B cell (primary cell): Measurements from ENCODE around the gene ADAMTSL4.

ENCODE experiments used
- EZH2 ChIP-seq: IDR thresholded peaks from 2 replicates; pipeline ENCODE4 v1.6.1; 2012; ENCODE audit warnings: borderline replicate concordance, low read depth, mild to moderate bottlenecking, moderate library complexity, low read length; ENCODE audit not compliant: insufficient read depth, poor library complexity, severe bottlenecking
- TF ChIP-seq, protein P1 (sequence below): fragments of 200-600 bp; IDR thresholded peaks from one replicate; pipeline ENCODE4 v1.8.0; 2022; ENCODE audit warnings: antibody characterized with exemption, mild to moderate bottlenecking

DNA sequence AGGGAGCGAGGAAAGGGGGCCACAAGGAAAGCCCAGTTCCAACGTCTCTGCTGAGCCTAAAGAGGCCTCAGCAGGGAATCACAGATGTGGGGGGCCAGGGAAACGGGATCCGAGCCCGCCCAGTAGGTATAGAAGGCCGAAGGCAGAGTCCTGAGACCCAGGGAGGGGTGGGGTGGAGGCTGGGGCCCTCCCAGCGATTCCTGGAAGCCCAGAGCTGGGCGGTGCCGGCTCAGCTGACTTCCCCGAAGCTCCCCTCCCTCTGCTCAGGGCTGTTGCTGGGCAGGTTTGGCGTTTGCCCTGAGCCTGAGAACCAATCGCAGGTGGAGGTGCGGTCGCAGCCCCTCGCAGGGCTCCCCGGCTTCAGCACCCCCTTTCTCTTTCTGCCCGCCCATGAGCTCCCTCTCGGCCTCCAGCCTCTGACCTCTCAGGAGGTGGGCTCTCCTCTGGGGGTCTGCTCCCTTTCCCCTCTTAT, 12.8 kb downstream of the ADAMTSL4 start:
- no peak for TF ChIP-seq EZH2
- TF ChIP-seq, protein P1, sequence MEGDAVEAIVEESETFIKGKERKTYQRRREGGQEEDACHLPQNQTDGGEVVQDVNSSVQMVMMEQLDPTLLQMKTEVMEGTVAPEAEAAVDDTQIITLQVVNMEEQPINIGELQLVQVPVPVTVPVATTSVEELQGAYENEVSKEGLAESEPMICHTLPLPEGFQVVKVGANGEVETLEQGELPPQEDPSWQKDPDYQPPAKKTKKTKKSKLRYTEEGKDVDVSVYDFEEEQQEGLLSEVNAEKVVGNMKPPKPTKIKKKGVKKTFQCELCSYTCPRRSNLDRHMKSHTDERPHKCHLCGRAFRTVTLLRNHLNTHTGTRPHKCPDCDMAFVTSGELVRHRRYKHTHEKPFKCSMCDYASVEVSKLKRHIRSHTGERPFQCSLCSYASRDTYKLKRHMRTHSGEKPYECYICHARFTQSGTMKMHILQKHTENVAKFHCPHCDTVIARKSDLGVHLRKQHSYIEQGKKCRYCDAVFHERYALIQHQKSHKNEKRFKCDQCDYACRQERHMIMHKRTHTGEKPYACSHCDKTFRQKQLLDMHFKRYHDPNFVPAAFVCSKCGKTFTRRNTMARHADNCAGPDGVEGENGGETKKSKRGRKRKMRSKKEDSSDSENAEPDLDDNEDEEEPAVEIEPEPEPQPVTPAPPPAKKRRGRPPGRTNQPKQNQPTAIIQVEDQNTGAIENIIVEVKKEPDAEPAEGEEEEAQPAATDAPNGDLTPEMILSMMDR, result no peak
